GM15510 (cell line): ENCODE results near the gene DGUOK.

Source experiments
- POLR2A ChIP-seq: IDR thresholded peaks from 3 replicates; pipeline ENCODE4 v1.6.1; 2011; ENCODE audit warnings: borderline replicate concordance; ENCODE audit not compliant: insufficient read length; ENCODE audit errors: extremely low read depth

The DGUOK gene

GRCh38 chr2:73926493-73927327, at the start of gene DGUOK:
TSS of gene DGUOK (plus strand) at chr2:73926880. CDS start at chr2:73926911, 31 bp downstream.
- TF ChIP-seq POLR2A, result peak; percentile 89

- no peak for TF ChIP-seq POLR2A
Measured at GRCh38 chr2:73877071-73877802, 49.4 kb upstream of the DGUOK start.

- TF ChIP-seq POLR2A, result no peak
Measured at GRCh38 chr2:73885406-73885805, 41.3 kb upstream of the DGUOK start.

GRCh38 chr2:73886357-73886756, 40.3 kb upstream of the DGUOK start:
- no peak for TF ChIP-seq POLR2A

GRCh38 chr2:73888388-73888787, 38.3 kb upstream of the DGUOK start:
- no peak for TF ChIP-seq POLR2A

GRCh38 chr2:73889206-73889605, 37.5 kb upstream of the DGUOK start:
- TF ChIP-seq POLR2A, result no peak

GRCh38 chr2:73890301-73891092, 36.2 kb upstream of the DGUOK start:
- no peak for TF ChIP-seq POLR2A

- no peak for TF ChIP-seq POLR2A
Measured at GRCh38 chr2:73891276-73891901, 35.3 kb upstream of the DGUOK start.

GRCh38 chr2:73892631-73893329, 33.9 kb upstream of the DGUOK start, which contains the start of gene ACTG2:
TSS of gene ACTG2 (plus strand) at chr2:73893008. CDS start at chr2:73901312, 8,304 bp downstream.
- no peak for TF ChIP-seq POLR2A

GRCh38 chr2:73893764-73894474, 32.8 kb upstream of the DGUOK start:
- no peak for TF ChIP-seq POLR2A

- no peak for TF ChIP-seq POLR2A
Measured at GRCh38 chr2:73894475-73894850, 32.2 kb upstream of the DGUOK start.

- TF ChIP-seq POLR2A, result no peak
Measured at GRCh38 chr2:73894877-73895276, 31.8 kb upstream of the DGUOK start.

- no peak for TF ChIP-seq POLR2A
Measured at GRCh38 chr2:73895473-73895872, 31.2 kb upstream of the DGUOK start.
